Activated CD8-positive, alpha-beta memory T cell treated with anti-CD3 and anti-CD28 coated beads, Interleukin-2, amount 50 U/mL, for 4 hours (primary cell): ENCODE data around the gene TMEM108.

Source experiments
- DNase-seq: peaks from one replicate; pipeline ENCODE4 v3.0.0-alpha.2; 2020

The TMEM108 gene

GRCh38 chr3:133429063-133429462 is 390.9 kb downstream of the TMEM108 start:
- no peak for DNase-seq

- DNase-seq, result no peak
Observed at GRCh38 chr3:133439563-133439962, 401.4 kb downstream of the TMEM108 start.

- DNase-seq, result no peak
Observed at GRCh38 chr3:133440652-133441051, 402.5 kb downstream of the TMEM108 start.

GRCh38 chr3:133441867-133442270 is 403.7 kb downstream of the TMEM108 start:
- no peak for DNase-seq

GRCh38 chr3:133442518-133442917 is 404.3 kb downstream of the TMEM108 start:
- no peak for DNase-seq

- no peak for DNase-seq
Observed at GRCh38 chr3:133443649-133444422, 405.6 kb downstream of the TMEM108 start.

- DNase-seq, result no peak
Observed at GRCh38 chr3:133444423-133444774, 406.2 kb downstream of the TMEM108 start.

- no peak for DNase-seq
Observed at GRCh38 chr3:133445108-133445507, 406.9 kb downstream of the TMEM108 start.
